CD14-positive monocyte (primary cell): ENCODE measurements around the gene BNIPL. TPM values are rescaled to one million over a fixed set of nuclear protein-coding genes. Genes with fewer than 3 reads are reported as not detected.

ENCODE experiments used
- DNase-seq, 3 donors: peaks; one replicate each; pipeline ENCODE4 v3.0.0-alpha.2; 2011 to 2022
- H2AFZ ChIP-seq: 2 replicates; pipeline ENCODE4 v1.6.0; 2012; ENCODE audit warnings: mild to moderate bottlenecking, low read depth, low read length, inconsistent platforms; ENCODE audit not compliant: insufficient read depth, poor library complexity, severe bottlenecking
- H3K27ac ChIP-seq, 2 donors: 1 replicate in 1 of 2; 2 replicates in 1 of 2; pipeline ENCODE4 v1.5.1; 2012 to 2013; ENCODE audit warnings: low read length in 2 of 2, control low read depth in 1 of 2, inconsistent platforms in 1 of 2, low read depth in 1 of 2, mild to moderate bottlenecking in 1 of 2
- H3K27me3 ChIP-seq, 2 donors: one replicate each; pipeline versions ENCODE4 v1.6.0 to v1.6.1; 2011 to 2013; ENCODE audit warnings: low read length in 2 of 2; ENCODE audit not compliant: control insufficient read depth in 2 of 2, insufficient read depth in 2 of 2
- H3K36me3 ChIP-seq, 2 donors: replicated peaks in 1 of 2; 1 replicate in 1 of 2; 2 replicates in 1 of 2; pipeline versions ENCODE4 v1.5.1 to v1.6.1; 2012 to 2013; ENCODE audit warnings: low read length in 2 of 2, control low read depth in 1 of 2, inconsistent platforms in 1 of 2, mild to moderate bottlenecking in 1 of 2; ENCODE audit not compliant: insufficient read depth in 2 of 2, control insufficient read depth in 1 of 2
- H3K4me1 ChIP-seq, 2 donors: 1 replicate in 1 of 2; 2 replicates in 1 of 2; pipeline versions ENCODE4 v1.5.1 to v1.6.1; 2012 to 2013; ENCODE audit warnings: low read length in 2 of 2, control low read depth in 1 of 2, inconsistent platforms in 1 of 2, mild to moderate bottlenecking in 1 of 2, moderate library complexity in 1 of 2; ENCODE audit not compliant: insufficient read depth in 2 of 2, control insufficient read depth in 1 of 2
- H3K4me2 ChIP-seq: replicated peaks from 2 replicates; pipeline ENCODE3; 2012; ENCODE audit warnings: low read length, moderate library complexity, mild to moderate bottlenecking; ENCODE audit not compliant: poor library complexity, severe bottlenecking; ENCODE audit errors: extremely low read depth
- H3K4me3 ChIP-seq, 3 experiments: fragments of 200-600 bp in 1 of 3; sonication (generic) in 1 of 3; replicated peaks in 1 of 3; 1 replicate in 2 of 3; 2 replicates in 1 of 3; pipeline ENCODE4 v1.5.1; 2011 to 2013; ENCODE audit warnings: low read length in 3 of 3, mild to moderate bottlenecking in 3 of 3, control low read depth in 2 of 3, low read depth in 2 of 3, inconsistent platforms in 1 of 3, moderate library complexity in 1 of 3
- H3K79me2 ChIP-seq: 2 replicates; pipeline ENCODE4 v1.6.0; 2012; ENCODE audit warnings: mild to moderate bottlenecking, control low read depth, inconsistent platforms, low read length, moderate library complexity; ENCODE audit not compliant: insufficient read depth
- H3K9ac ChIP-seq: 2 replicates; pipeline ENCODE4 v1.6.0; 2017; ENCODE audit warnings: low read length, mild to moderate bottlenecking; ENCODE audit not compliant: insufficient read depth, poor library complexity, severe bottlenecking
- H3K9me3 ChIP-seq, 2 donors: replicated peaks in 1 of 2; 1 replicate in 1 of 2; 2 replicates in 1 of 2; pipeline versions ENCODE4 v1.5.1 to v1.6.1; 2012 to 2013; ENCODE audit warnings: low read length in 2 of 2, control low read depth in 1 of 2; ENCODE audit not compliant: control insufficient read depth in 1 of 2, insufficient read depth in 1 of 2
- H4K20me1 ChIP-seq: 2 replicates; pipeline ENCODE4 v1.6.0; 2012; ENCODE audit warnings: mild to moderate bottlenecking, low read length, control low read depth, moderate library complexity; ENCODE audit not compliant: insufficient read depth
- H3K27ac Mint-ChIP-seq, 7 donors: one replicate each; pipeline ENCODE4 v1.8.0; 2020; ENCODE audit warnings: mild to moderate bottlenecking in 7 of 7, mixed read lengths in 7 of 7, moderate library complexity in 6 of 7, inconsistent platforms in 2 of 7
- H3K27me3 Mint-ChIP-seq, 3 donors: one replicate each; pipeline ENCODE4 v1.8.0; 2021 to 2022; ENCODE audit warnings: low read depth in 3 of 3, mild to moderate bottlenecking in 3 of 3, mixed read lengths in 3 of 3, moderate library complexity in 3 of 3, inconsistent platforms in 1 of 3
- H3K36me3 Mint-ChIP-seq, 2 donors: one replicate each; pipeline ENCODE4 v1.8.0; 2020; ENCODE audit warnings: mixed read lengths in 2 of 2, inconsistent platforms in 1 of 2, mild to moderate bottlenecking in 1 of 2
- H3K4me1 Mint-ChIP-seq: one replicate; pipeline ENCODE4 v1.8.0; 2020; ENCODE audit warnings: mild to moderate bottlenecking, mixed read lengths
- H3K4me3 Mint-ChIP-seq, 2 donors: one replicate each; pipeline ENCODE4 v1.8.0; 2020; ENCODE audit warnings: mild to moderate bottlenecking in 2 of 2, mixed read lengths in 2 of 2, moderate library complexity in 1 of 2
- H3K9me3 Mint-ChIP-seq, 7 donors: one replicate each; pipeline ENCODE4 v1.8.0; 2020 to 2022; ENCODE audit warnings: mixed read lengths in 7 of 7, mild to moderate bottlenecking in 6 of 7, moderate library complexity in 6 of 7, inconsistent platforms in 2 of 7
- CTCF ChIP-seq: fragments of 200-600 bp; IDR thresholded peaks from one replicate; pipeline ENCODE4 v1.8.0; 2022; ENCODE audit warnings: antibody characterized with exemption, mild to moderate bottlenecking
- WGBS: methylation state at CpG from one replicate; pipeline ENCODE4 v1.1.5; 2013; ENCODE audit warnings: missing lambda C conversion rate; ENCODE audit not compliant: insufficient coverage; 5-methylcytosine and 5-hydroxymethylcytosine counted together
- intact Hi-C, 2 donors: fragments of 100-400 bp; cut with micrococcal nuclease; formaldehyde crosslinking; loops; one replicate each; pipeline versions ENCODE4 v1.15.0 to v1.15.1; 2023
- polyA plus RNA-seq, 3 donors: library from polyadenylated mRNA; depleted of rRNA in 1 of 3; unstranded in 2 of 3; stranded (reverse) in 1 of 3; fragments of 300-500 nt in 2 of 3; fragments of >200 nt in 1 of 3; fragmentation: Illumina TruSeq in 2 of 3; gene quantifications; 1 replicate in 2 of 3; 2 replicates in 1 of 3; pipeline ENCODE4 v1.2.3, GENCODE V29; 2012 to 2021

BNIPL gene
- polyA plus RNA-seq, 3 donors: 0.77 TPM; not detected in 2

- Mint-ChIP-seq H3K9me3 (no peaks in the 10 kb centered on the region), H3K36me3 (peaks cover 4 to 10% of the 10 kb centered on the region in 2 donors), H3K4me3 (peak within 1 kb of the TSS; percentile 97 to 98), H3K27ac (peak within 1 kb of the TSS; percentile 98 to 99 (median 99)), H3K27me3 (peaks cover 0 to 10% (median 0%) of the 10 kb centered on the region in 3 donors), H3K4me1 (peaks cover 60% of the 10 kb centered on the region)
- no peak for TF ChIP-seq CTCF
- under 1% methylated on average over 64 of the region's 69 CpGs for WGBS
- Histone ChIP-seq H4K20me1 (no peaks in the 10 kb centered on the region), H3K4me2 (peak within 1 kb of the TSS; percentile 89), H3K27ac (peak within 1 kb of the TSS; percentile 89 to 95), H3K36me3 (peaks cover 0 to 8% of the 10 kb centered on the region in 2 donors), H2AFZ (peak within 1 kb of the TSS; percentile 93), H3K9ac (peak within 1 kb of the TSS; percentile 87), H3K79me2 (peaks cover 59% of the 10 kb centered on the region), H3K27me3 (no peaks in the 10 kb centered on the region), H3K4me1 (peaks cover 51 to 57% of the 10 kb centered on the region in 2 donors), H3K9me3 (no peaks in the 10 kb centered on the region), H3K4me3 (peak within 1 kb of the TSS; percentile 73 to 88 (median 78))
- peak; percentile 99 to 100 (median 99) for DNase-seq
- intact Hi-C loops: loop anchor here (5.0 to 10.0 kb wide), 6 partner anchors 36 to 159 kb away; partner anchors contain the start of genes LYSMD1 (in 2 of the 2), SCNM1 (in 2 of the 2), ARNT (in 1 of the 2) and CDC42SE1 (in 1 of the 2)
Measured at GRCh38 chr1:151008244-151009205, 27.9 kb upstream of the BNIPL start, which contains the start of gene PRUNE1. TSS of gene PRUNE1 (plus strand) at chr1:151008449. CDS start at chr1:151008633, 184 bp downstream.

- Histone ChIP-seq H3K9ac (peak overlapping the region; percentile 87), H3K9me3 (no peaks in the 10 kb centered on the region), H3K79me2 (peaks cover 53% of the 10 kb centered on the region), H3K27ac (peak overlapping the region in 1 of 2 donors; percentile 95), H3K4me1 (peaks cover 44 to 50% of the 10 kb centered on the region in 2 donors), H3K36me3 (peaks cover 0 to 9% of the 10 kb centered on the region in 2 donors), H4K20me1 (no peaks in the 10 kb centered on the region), H3K4me2 (peak overlapping the region; percentile 89), H3K27me3 (no peaks in the 10 kb centered on the region), H2AFZ (peak overlapping the region; percentile 93), H3K4me3 (peak overlapping the region in 2 of 3 experiments; percentile 73 to 88)
- no peak for DNase-seq
- Mint-ChIP-seq H3K27me3 (peaks cover 0 to 10% (median 0%) of the 10 kb centered on the region in 3 donors), H3K9me3 (no peaks in the 10 kb centered on the region), H3K36me3 (peaks cover 4 to 10% of the 10 kb centered on the region in 2 donors), H3K27ac (peak overlapping the region; percentile 97 to 99 (median 99)), H3K4me3 (peak overlapping the region; percentile 97 to 98), H3K4me1 (peaks cover 53% of the 10 kb centered on the region)
- no peak for TF ChIP-seq CTCF
- 88% methylated on average over 2 of the region's 3 CpGs for WGBS
- intact Hi-C loops: loop anchor here (5.0 to 10.0 kb wide), 6 partner anchors 37 to 158 kb away; partner anchors contain the start of genes LYSMD1 (in 2 of the 2), SCNM1 (in 2 of the 2), ARNT (in 1 of the 2) and CDC42SE1 (in 1 of the 2)
Measured at GRCh38 chr1:151009206-151009587, 27.2 kb upstream of the BNIPL start.
